H1 (cell line): ENCODE measurements around the gene HIC2. TPM values are rescaled to one million over a fixed set of nuclear protein-coding genes. Genes with fewer than 3 reads are reported as not detected.

Experiments
- CTCF ChIA-PET: fragments of 300-600 bp; sonication (Branson Sonifier 250); formaldehyde crosslinking; loops from one replicate; lab custom pipeline; 2021; ENCODE audit not compliant: partially characterized antibody; lab: Charles Lee
- POLR2A ChIA-PET: fragments of 300-600 bp; sonication (Branson Sonifier 250); formaldehyde crosslinking; loops from one replicate; lab custom pipeline; 2021; ENCODE audit warnings: inconsistent platforms; ENCODE audit not compliant: partially characterized antibody; lab: Charles Lee
- DNase-seq, 2 experiments: peaks; one replicate each; pipeline versions ENCODE4 v3.0.0 to v3.0.0-alpha.2; 2010 to 2022; ENCODE audit warnings: low spot score in 2 of 2, low read depth in 1 of 2, mixed read lengths in 1 of 2
- FAIRE-seq: peaks from 2 replicates; lab custom pipeline; 2011; peaks lifted over from hg19 to GRCh38; lab: Jason Lieb, UNC
- H2AFZ ChIP-seq: 2 replicates; pipeline ENCODE4 v1.8.1; 2012; ENCODE audit warnings: low read length, inconsistent platforms
- H2AK5ac ChIP-seq: 2 replicates; pipeline ENCODE4 v1.6.1; 2013; ENCODE audit warnings: low read depth, low read length
- H2BK120ac ChIP-seq: replicated peaks from 2 replicates; pipeline ENCODE3; 2013; ENCODE audit warnings: low read depth, low read length, inconsistent platforms
- H2BK12ac ChIP-seq: 2 replicates; pipeline ENCODE4 v1.6.1; 2013; ENCODE audit warnings: low read depth, low read length
- H2BK15ac ChIP-seq: 2 replicates; pipeline ENCODE4 v1.6.1; 2013; ENCODE audit warnings: low read length
- H2BK20ac ChIP-seq: 2 replicates; pipeline ENCODE4 v1.6.1; 2013; ENCODE audit warnings: low read length
- H2BK5ac ChIP-seq: 2 replicates; pipeline ENCODE4 v1.6.1; 2013; ENCODE audit warnings: low read depth, low read length
- H3K14ac ChIP-seq: 2 replicates; pipeline ENCODE4 v1.6.1; 2013; ENCODE audit warnings: inconsistent platforms; ENCODE audit not compliant: insufficient read length
- H3K18ac ChIP-seq: 2 replicates; pipeline ENCODE4 v1.6.1; 2013; ENCODE audit warnings: low read length; ENCODE audit errors: extremely low read depth
- H3K23ac ChIP-seq: 2 replicates; pipeline ENCODE4 v1.6.1; 2013; ENCODE audit warnings: inconsistent platforms; ENCODE audit not compliant: insufficient read length
- H3K23me2 ChIP-seq: 2 replicates; pipeline ENCODE4 v1.6.1; 2013; ENCODE audit warnings: low read depth, low read length
- H3K27ac ChIP-seq: 2 replicates; pipeline ENCODE4 v1.6.1; 2011; ENCODE audit warnings: low read depth, low read length, inconsistent platforms
- H3K27me3 ChIP-seq, 4 experiments: replicated peaks in 1 of 4; 1 replicate in 1 of 4; 2 replicates in 3 of 4; pipeline versions ENCODE4 v1.6.1 to v1.8.1; 2011 to 2013; ENCODE audit warnings: low read length in 3 of 4, mild to moderate bottlenecking in 3 of 4, inconsistent platforms in 2 of 4, mixed read lengths in 2 of 4, moderate library complexity in 1 of 4; ENCODE audit not compliant: control insufficient read depth in 3 of 4, insufficient read depth in 3 of 4; ENCODE audit errors: extremely low read depth in 1 of 4
- H3K36me3 ChIP-seq, 4 experiments: 2 replicates each; pipeline versions ENCODE4 v1.6.1 to v1.8.1; 2011 to 2013; ENCODE audit warnings: mild to moderate bottlenecking in 4 of 4, low read length in 3 of 4, moderate library complexity in 2 of 4, control low read depth in 1 of 4, inconsistent platforms in 1 of 4; ENCODE audit not compliant: insufficient read depth in 4 of 4, control insufficient read depth in 2 of 4
- H3K4ac ChIP-seq: replicated peaks from 2 replicates; pipeline ENCODE3; 2013; ENCODE audit warnings: low read length, low read depth, mixed read lengths, inconsistent platforms; ENCODE audit not compliant: insufficient read length
- H3K4me1 ChIP-seq, 4 experiments: replicated peaks in 1 of 4; 1 replicate in 1 of 4; 2 replicates in 3 of 4; pipeline versions ENCODE4 v1.6.1 to v1.8.1; 2011 to 2013; ENCODE audit warnings: low read length in 3 of 4, inconsistent platforms in 2 of 4, mixed read lengths in 1 of 4; ENCODE audit not compliant: insufficient read depth in 4 of 4, control insufficient read depth in 3 of 4
- H3K4me2 ChIP-seq, 2 experiments: 2 replicates each; pipeline versions ENCODE4 v1.6.1 to v1.8.1; 2011 to 2013; ENCODE audit warnings: low read depth in 2 of 2, low read length in 2 of 2, control low read depth in 1 of 2, inconsistent platforms in 1 of 2, mild to moderate bottlenecking in 1 of 2; ENCODE audit not compliant: insufficient read depth in 1 of 2
- H3K4me3 ChIP-seq, 4 experiments: fragments of 200-600, 300-600 bp in 1 of 4; sonication (generic), shearing (Covaris generic), sonication (Bioruptor Twin) in 1 of 4; 2 replicates each; pipeline versions ENCODE4 v1.5.1 to v1.8.1; 2011 to 2016; ENCODE audit warnings: low read length in 4 of 4, low read depth in 3 of 4, control low read depth in 2 of 4, inconsistent platforms in 2 of 4, mild to moderate bottlenecking in 2 of 4, mixed read lengths in 1 of 4, moderate library complexity in 1 of 4; ENCODE audit not compliant: insufficient read depth in 2 of 4; ENCODE audit errors: extremely low read depth in 1 of 4
- H3K56ac ChIP-seq: replicated peaks from 2 replicates; pipeline ENCODE3; 2013; ENCODE audit warnings: low read depth, mild to moderate bottlenecking, mixed read lengths, low read length, inconsistent platforms; ENCODE audit not compliant: insufficient read length
- H3K79me1 ChIP-seq: 2 replicates; pipeline ENCODE4 v1.6.1; 2013; ENCODE audit warnings: low read depth, low read length, control low read depth
- H3K79me2 ChIP-seq, 2 experiments: 2 replicates each; pipeline versions ENCODE4 v1.6.1 to v1.8.1; 2012 to 2013; ENCODE audit warnings: low read length in 2 of 2, mild to moderate bottlenecking in 2 of 2, inconsistent platforms in 1 of 2; ENCODE audit not compliant: insufficient read depth in 2 of 2, control insufficient read depth in 1 of 2
- H3K9ac ChIP-seq, 4 experiments: replicated peaks in 1 of 4; 1 replicate in 1 of 4; 2 replicates in 3 of 4; pipeline versions ENCODE4 v1.6.1 to v1.8.1; 2011 to 2013; ENCODE audit warnings: low read depth in 3 of 4, low read length in 3 of 4, control low read depth in 2 of 4, mild to moderate bottlenecking in 2 of 4, moderate library complexity in 2 of 4, inconsistent platforms in 1 of 4; ENCODE audit errors: extremely low read depth in 1 of 4
- H3K9me3 ChIP-seq, 2 experiments: 2 replicates each; pipeline versions ENCODE4 v1.6.1 to v1.8.1; 2012 to 2013; ENCODE audit warnings: mild to moderate bottlenecking in 2 of 2, moderate library complexity in 2 of 2, control low read depth in 1 of 2, inconsistent platforms in 1 of 2, low read depth in 1 of 2, low read length in 1 of 2, mixed read lengths in 1 of 2; ENCODE audit not compliant: insufficient read depth in 2 of 2
- H4K20me1 ChIP-seq, 2 experiments: replicated peaks in 1 of 2; 2 replicates each; pipeline versions ENCODE3 to v1.8.1; 2011 to 2013; ENCODE audit warnings: inconsistent platforms in 2 of 2, low read length in 2 of 2, mild to moderate bottlenecking in 1 of 2; ENCODE audit not compliant: insufficient read depth in 2 of 2, control insufficient read depth in 1 of 2
- H4K5ac ChIP-seq: 2 replicates; pipeline ENCODE4 v1.6.1; 2013; ENCODE audit warnings: low read length, low read depth, mixed read lengths, inconsistent platforms; ENCODE audit not compliant: insufficient read length
- H4K8ac ChIP-seq: 2 replicates; pipeline ENCODE4 v1.8.0; 2013; ENCODE audit warnings: mild to moderate bottlenecking, moderate library complexity, low read length, inconsistent platforms; ENCODE audit not compliant: insufficient read depth; ENCODE audit errors: extremely low read depth
- H4K91ac ChIP-seq: replicated peaks from 2 replicates; pipeline ENCODE3; 2013; ENCODE audit warnings: low read length, mixed read lengths, inconsistent platforms; ENCODE audit not compliant: insufficient read length
- ASH2L ChIP-seq: fragments of 200-600, 300-600 bp; sonication (generic); IDR thresholded peaks from one replicate; pipeline ENCODE4 v1.7.1; 2017; ENCODE audit warnings: low read length
- CEBPB ChIP-seq: IDR thresholded peaks from 2 replicates; pipeline ENCODE4 v1.6.1; 2012; ENCODE audit warnings: low read depth, low read length
- GABPA ChIP-seq: IDR thresholded peaks from 2 replicates; pipeline ENCODE4 v1.6.1; 2011; ENCODE audit warnings: mild to moderate bottlenecking, low read length, moderate library complexity, borderline replicate concordance; ENCODE audit not compliant: insufficient read depth
- POU5F1 ChIP-seq: IDR thresholded peaks from 2 replicates; pipeline ENCODE4 v1.6.1; 2011; ENCODE audit warnings: low read depth, mild to moderate bottlenecking, low read length, moderate library complexity
- RFX5 ChIP-seq: IDR thresholded peaks from 2 replicates; pipeline ENCODE4 v1.6.1; 2011; ENCODE audit warnings: low read depth, low read length, improper control_type of control experiment, borderline replicate concordance
- SRF ChIP-seq: IDR thresholded peaks from 2 replicates; pipeline ENCODE4 v1.6.1; 2011; ENCODE audit warnings: mild to moderate bottlenecking, low read depth, low read length, moderate library complexity
- WGBS, 2 experiments: shearing (Covaris generic) in 1 of 2; methylation state at CpG; one replicate each; pipeline versions ENCODE4 v1.1.6 to v1.1.7; 2013 to 2015; ENCODE audit warnings: low lambda C conversion rate in 2 of 2, mixed read lengths in 2 of 2, inconsistent platforms in 1 of 2, low coverage in 1 of 2, missing lambda C conversion rate in 1 of 2; ENCODE audit not compliant: insufficient replicate concordance in 2 of 2, insufficient coverage in 1 of 2, insufficient read length in 1 of 2; ENCODE audit errors: extremely low coverage in 1 of 2, missing lambda C conversion rate in 1 of 2; 5-methylcytosine and 5-hydroxymethylcytosine counted together
- polyA plus RNA-seq, 7 experiments: library from polyadenylated mRNA; depleted of rRNA in 3 of 7; stranded (reverse) in 5 of 7; unstranded in 2 of 7; fragments of >200 nt in 5 of 7; fragments of 200-250 nt in 2 of 7; gene quantifications; 1 replicate in 5 of 7; 2 replicates in 1 of 7; 4 replicates in 1 of 7; pipeline versions ENCODE4 v1.2.1 to v1.2.3, GENCODE V29; 2011 to 2013; ENCODE audit warnings: missing spikeins in 2 of 7, mixed read lengths in 2 of 7
- total RNA-seq: library from RNA; stranded (reverse); fragmentation: NEBNext Ultra II Directional; extraction: Animal tissue kit (Norgen Biotek cat#: 25700); gene quantifications from 2 replicates; pipeline ENCODE4 v1.2.1, GENCODE V29; 2021
- TF ChIP-seq, protein P1 (sequence below): IDR thresholded peaks from 2 replicates; pipeline ENCODE4 v1.6.1; 2012; ENCODE audit warnings: inconsistent platforms

The HIC2 gene
- total and polyA plus RNA-seq, 2 of the 8 experiments (the other 6 are each of a cell fraction or from before 2014, with no cell fraction given), result 8.0 to 21.9 TPM

DNA sequence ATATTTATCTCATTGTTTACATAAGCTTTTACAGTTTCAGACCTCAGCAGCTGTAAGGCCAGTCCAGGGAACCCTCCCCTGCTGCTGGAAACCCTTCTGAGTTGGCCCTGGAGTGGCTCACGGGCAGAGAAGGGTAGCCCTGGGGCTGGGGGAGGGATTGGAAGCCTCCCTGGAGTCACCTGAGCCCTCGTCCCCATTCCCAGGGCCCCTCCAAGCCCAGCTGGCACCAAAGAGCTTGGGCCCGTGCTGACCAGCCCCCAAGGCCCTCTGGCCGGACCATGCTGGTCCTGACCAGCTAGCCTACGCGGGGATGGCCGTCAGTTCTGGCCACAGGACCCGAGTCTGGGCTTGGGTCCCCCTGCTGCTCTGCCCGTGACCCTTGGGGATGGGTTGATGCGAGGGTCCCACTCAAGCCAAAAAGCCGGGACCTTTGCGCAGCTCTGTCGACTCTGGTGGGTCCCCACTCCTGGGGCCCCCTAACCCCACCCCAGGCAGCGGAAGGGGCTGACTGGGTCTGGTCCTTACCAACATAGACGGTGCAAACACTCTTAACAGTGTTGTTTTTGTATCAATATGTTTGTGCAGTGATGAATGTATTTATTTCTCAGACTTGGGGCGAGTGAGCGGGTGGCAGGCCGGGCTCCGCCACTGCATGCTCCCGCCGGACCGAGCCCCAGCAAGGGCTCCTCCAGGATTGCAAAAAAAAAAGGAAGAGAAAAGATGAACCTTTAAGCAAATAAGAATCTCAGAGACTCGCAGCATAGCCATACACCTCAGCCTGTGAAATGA is 32.6 kb downstream of the HIC2 start:
- H3K56ac ChIP-seq, result no peak overlapping the region
- H3K36me3 ChIP-seq, result peaks cover 0 to 21% (median 3%) of the 10 kb centered on the region in 4 experiments; a peak in 5 of 8 replicates
- H3K9me3 ChIP-seq, result no peaks in the 10 kb centered on the region
- no peak overlapping the region for H2BK12ac ChIP-seq
- peak overlapping the region; percentile 43; the same call in 1 of the 2 replicates for H4K8ac ChIP-seq
- no peak overlapping the region for H2AK5ac ChIP-seq
- H2BK5ac ChIP-seq, result no peak overlapping the region
- FAIRE-seq (no peak), DNase-seq (peak in 1 of 2 experiments; percentile 41)
- TF ChIP-seq CEBPB (no peak), GABPA (no peak), POU5F1 (no peak), ASH2L (no peak), SRF (no peak), RFX5 (no peak)
- TF ChIP-seq, protein P1, sequence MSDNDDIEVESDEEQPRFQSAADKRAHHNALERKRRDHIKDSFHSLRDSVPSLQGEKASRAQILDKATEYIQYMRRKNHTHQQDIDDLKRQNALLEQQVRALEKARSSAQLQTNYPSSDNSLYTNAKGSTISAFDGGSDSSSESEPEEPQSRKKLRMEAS, result no peak
- no peak overlapping the region for H3K4me2 ChIP-seq
- H2BK20ac ChIP-seq, result no peak overlapping the region
- peaks cover 2% of the 10 kb centered on the region; the same call in 1 of the 2 replicates for H3K23me2 ChIP-seq
- POLR2A ChIA-PET, result no interaction called here
- H3K27ac ChIP-seq, result no peak overlapping the region
- no peak overlapping the region for H4K5ac ChIP-seq
- no peak overlapping the region for H3K4me3 ChIP-seq
- H3K79me2 ChIP-seq, result no peaks in the 10 kb centered on the region
- H3K9ac ChIP-seq, result no peak overlapping the region
- CTCF ChIA-PET, result interaction anchor here (0.9 to 1.0 kb wide), 2 partner anchors 8 to 180 kb away, joined by 3 to 4 read pairs; no protein-coding TSS in a partner anchor
- no peak overlapping the region for H2BK120ac ChIP-seq
- peaks cover 0 to 2% (median 0%) of the 10 kb centered on the region in 4 experiments; a peak in 1 of 7 replicates for H3K4me1 ChIP-seq
- H2AFZ ChIP-seq, result no peak overlapping the region
- H4K20me1 ChIP-seq, result peaks cover 2 to 13% of the 10 kb centered on the region in 2 experiments
- H3K23ac ChIP-seq, result no peak overlapping the region
- no peak overlapping the region for H3K14ac ChIP-seq
- H3K18ac ChIP-seq, result no peak overlapping the region
- no peaks in the 10 kb centered on the region for H3K27me3 ChIP-seq
- 89% methylated on average over 19 of the region's 23 CpGs; no CpG with 5 or more reads in 1 of the 2 experiments for WGBS, 2 experiments
- no peak overlapping the region for H2BK15ac ChIP-seq
- H4K91ac ChIP-seq, result no peak overlapping the region
- H3K4ac ChIP-seq, result no peak overlapping the region
- H3K79me1 ChIP-seq, result peaks cover 2% of the 10 kb centered on the region; the same call in 1 of the 2 replicates
